SK-N-SH treated with all-trans-retinoic acid at 6 μM for 48 hours (cell line): ENCODE data around the gene ZSWIM9.

ENCODE experiments used
- ATAC-seq: fragments of 200-7000 bp; cut with Tn5 transposase; 3 replicates; pipeline ENCODE4 v1.9.1; 2020; ENCODE audit warnings: mild to moderate bottlenecking, moderate library complexity
- ARNTL ChIP-seq: fragments of 450-650 bp; formaldehyde crosslinking; IDR thresholded peaks from 2 replicates; pipeline ENCODE4 v1.5.0; 2020; ENCODE audit warnings: low read depth, mild to moderate bottlenecking, moderate library complexity, borderline replicate concordance
- BACH2 ChIP-seq: fragments of 250-450 bp; sonication (Bioruptor Pico); IDR thresholded peaks from 2 replicates; pipeline ENCODE4 v1.9.0; 2021; ENCODE audit warnings: mild to moderate bottlenecking, borderline replicate concordance
- CREB5 ChIP-seq: fragments of 250-450 bp; sonication (Bioruptor Pico); IDR thresholded peaks from 2 replicates; pipeline ENCODE4 v1.5.1; 2020; ENCODE audit warnings: low read depth, mild to moderate bottlenecking, moderate library complexity
- CSDC2 ChIP-seq: fragments of 250-450 bp; sonication (Bioruptor Pico); IDR thresholded peaks from 2 replicates; pipeline ENCODE4 v1.5.0; 2020; ENCODE audit warnings: mild to moderate bottlenecking, moderate library complexity
- CSRNP3 ChIP-seq: fragments of 250-450 bp; sonication (Bioruptor Pico); IDR thresholded peaks from 2 replicates; pipeline ENCODE4 v1.5.1; 2021; ENCODE audit warnings: mild to moderate bottlenecking, moderate library complexity
- ESRRG ChIP-seq: fragments of 250-450 bp; sonication (Bioruptor Pico); IDR thresholded peaks from 2 replicates; pipeline ENCODE4 v1.6.1; 2021; ENCODE audit warnings: mild to moderate bottlenecking
- GLIS3 ChIP-seq: fragments of 250-450 bp; sonication (Bioruptor Pico); IDR thresholded peaks from 2 replicates; pipeline ENCODE4 v1.5.0; 2020; ENCODE audit warnings: mild to moderate bottlenecking, moderate library complexity
- ISL1 ChIP-seq: fragments of 250-450 bp; sonication (Bioruptor Pico); IDR thresholded peaks from 2 replicates; pipeline ENCODE4 v2.1.2; 2022; ENCODE audit warnings: mild to moderate bottlenecking, moderate library complexity
- OSR1 ChIP-seq: fragments of 250-450 bp; sonication (Bioruptor Pico); IDR thresholded peaks from 2 replicates; pipeline ENCODE4 v1.8.0; 2022; ENCODE audit warnings: moderate library complexity, mild to moderate bottlenecking, inconsistent platforms
- POU6F1 ChIP-seq: fragments of 250-450 bp; sonication (Bioruptor Pico); IDR thresholded peaks from 2 replicates; pipeline ENCODE4 v1.8.0; 2021; ENCODE audit warnings: low read depth, mild to moderate bottlenecking, moderate library complexity, borderline replicate concordance
- PPARA ChIP-seq: fragments of 250-450 bp; sonication (Bioruptor Pico); IDR thresholded peaks from 2 replicates; pipeline ENCODE4 v1.5.0; 2020; ENCODE audit warnings: mild to moderate bottlenecking, borderline replicate concordance
- RARB ChIP-seq: fragments of 250-450 bp; sonication (Bioruptor Pico); IDR thresholded peaks from 2 replicates; pipeline ENCODE4 v1.8.0; 2021; ENCODE audit warnings: mild to moderate bottlenecking, moderate library complexity
- SNAI2 ChIP-seq: fragments of 250-450 bp; sonication (Bioruptor Pico); IDR thresholded peaks from 2 replicates; pipeline ENCODE4 v1.5.0; 2020; ENCODE audit warnings: mild to moderate bottlenecking, moderate library complexity
- TCF4 ChIP-seq: fragments of 250-450 bp; sonication (Bioruptor Pico); IDR thresholded peaks from 2 replicates; pipeline ENCODE4 v1.8.0; 2021; ENCODE audit warnings: mild to moderate bottlenecking, moderate library complexity, borderline replicate concordance
- TOX ChIP-seq: fragments of 250-450 bp; sonication (Bioruptor Pico); IDR thresholded peaks from 2 replicates; pipeline ENCODE4 v1.8.0; 2021; ENCODE audit warnings: mild to moderate bottlenecking, moderate library complexity, borderline replicate concordance
- ZC3H10 ChIP-seq: fragments of 250-450 bp; sonication (Bioruptor Pico); IDR thresholded peaks from 2 replicates; pipeline ENCODE4 v1.5.1; 2021; ENCODE audit warnings: mild to moderate bottlenecking, moderate library complexity
- ZFP3 ChIP-seq: fragments of 250-450 bp; sonication (Bioruptor Pico); IDR thresholded peaks from 2 replicates; pipeline ENCODE4 v1.5.0; 2020; ENCODE audit warnings: mild to moderate bottlenecking, moderate library complexity
- ZFP30 ChIP-seq: fragments of 450-650 bp; formaldehyde crosslinking; IDR thresholded peaks from 2 replicates; pipeline ENCODE4 v1.5.0; 2022; ENCODE audit warnings: mild to moderate bottlenecking, moderate library complexity
- ZNF565 ChIP-seq: fragments of 450-650 bp; formaldehyde crosslinking; conservative IDR thresholded peaks from 2 replicates; pipeline ENCODE4 v1.5.0; 2020; ENCODE audit warnings: low read depth, mild to moderate bottlenecking, moderate library complexity
- ZNF70 ChIP-seq: fragments of 450-650 bp; formaldehyde crosslinking; IDR thresholded peaks from 2 replicates; pipeline ENCODE4 v1.5.0; 2020; ENCODE audit warnings: mild to moderate bottlenecking, moderate library complexity
- ZNF8 ChIP-seq: fragments of 450-650 bp; formaldehyde crosslinking; IDR thresholded peaks from 2 replicates; pipeline ENCODE4 v1.5.0; 2020; ENCODE audit warnings: mild to moderate bottlenecking, moderate library complexity
- TF ChIP-seq, protein P1 (sequence below): fragments of 250-450 bp; sonication (Bioruptor Pico); IDR thresholded peaks from 2 replicates; pipeline ENCODE4 v1.5.0; 2020; ENCODE audit warnings: mild to moderate bottlenecking, moderate library complexity
- TF ChIP-seq, protein P2 (sequence below): fragments of 250-450 bp; sonication (Bioruptor Pico); IDR thresholded peaks from 2 replicates; pipeline ENCODE4 v1.8.0; 2020; ENCODE audit warnings: mild to moderate bottlenecking, moderate library complexity, borderline replicate concordance

Gene ZSWIM9

GRCh38 chr19:48176226-48176625 lies 5.7 kb downstream of the ZSWIM9 start:
- ATAC-seq, result no peak
- TF ChIP-seq SNAI2 (CRISPR knock-in tag), result no peak

- no peak for ATAC-seq
- TF ChIP-seq ZNF70 (CRISPR knock-in tag) (no peak), ZNF8 (CRISPR knock-in tag) (no peak), ZFP3 (CRISPR knock-in tag) (no peak), ARNTL (CRISPR knock-in tag) (no peak), ESRRG (CRISPR knock-in tag) (no peak), CSDC2 (CRISPR knock-in tag) (no peak), TCF4 (CRISPR knock-in tag) (no peak), ZFP30 (no peak), ZC3H10 (no peak), PPARA (no peak), SNAI2 (CRISPR knock-in tag) (no peak), TOX (CRISPR knock-in tag) (no peak), BACH2 (CRISPR knock-in tag) (no peak), ZNF565 (CRISPR knock-in tag) (no peak), CREB5 (CRISPR knock-in tag) (no peak), ISL1 (CRISPR knock-in tag) (no peak), CSRNP3 (CRISPR knock-in tag) (no peak), POU6F1 (CRISPR knock-in tag) (no peak)
- TF ChIP-seq, protein P1, sequence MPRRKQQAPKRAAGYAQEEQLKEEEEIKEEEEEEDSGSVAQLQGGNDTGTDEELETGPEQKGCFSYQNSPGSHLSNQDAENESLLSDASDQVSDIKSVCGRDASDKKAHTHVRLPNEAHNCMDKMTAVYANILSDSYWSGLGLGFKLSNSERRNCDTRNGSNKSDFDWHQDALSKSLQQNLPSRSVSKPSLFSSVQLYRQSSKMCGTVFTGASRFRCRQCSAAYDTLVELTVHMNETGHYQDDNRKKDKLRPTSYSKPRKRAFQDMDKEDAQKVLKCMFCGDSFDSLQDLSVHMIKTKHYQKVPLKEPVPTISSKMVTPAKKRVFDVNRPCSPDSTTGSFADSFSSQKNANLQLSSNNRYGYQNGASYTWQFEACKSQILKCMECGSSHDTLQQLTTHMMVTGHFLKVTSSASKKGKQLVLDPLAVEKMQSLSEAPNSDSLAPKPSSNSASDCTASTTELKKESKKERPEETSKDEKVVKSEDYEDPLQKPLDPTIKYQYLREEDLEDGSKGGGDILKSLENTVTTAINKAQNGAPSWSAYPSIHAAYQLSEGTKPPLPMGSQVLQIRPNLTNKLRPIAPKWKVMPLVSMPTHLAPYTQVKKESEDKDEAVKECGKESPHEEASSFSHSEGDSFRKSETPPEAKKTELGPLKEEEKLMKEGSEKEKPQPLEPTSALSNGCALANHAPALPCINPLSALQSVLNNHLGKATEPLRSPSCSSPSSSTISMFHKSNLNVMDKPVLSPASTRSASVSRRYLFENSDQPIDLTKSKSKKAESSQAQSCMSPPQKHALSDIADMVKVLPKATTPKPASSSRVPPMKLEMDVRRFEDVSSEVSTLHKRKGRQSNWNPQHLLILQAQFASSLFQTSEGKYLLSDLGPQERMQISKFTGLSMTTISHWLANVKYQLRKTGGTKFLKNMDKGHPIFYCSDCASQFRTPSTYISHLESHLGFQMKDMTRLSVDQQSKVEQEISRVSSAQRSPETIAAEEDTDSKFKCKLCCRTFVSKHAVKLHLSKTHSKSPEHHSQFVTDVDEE (CRISPR knock-in tag), result no peak
These were observed 11.0 kb downstream of the ZSWIM9 start for GRCh38 chr19:48181505-48181904.

DNA sequence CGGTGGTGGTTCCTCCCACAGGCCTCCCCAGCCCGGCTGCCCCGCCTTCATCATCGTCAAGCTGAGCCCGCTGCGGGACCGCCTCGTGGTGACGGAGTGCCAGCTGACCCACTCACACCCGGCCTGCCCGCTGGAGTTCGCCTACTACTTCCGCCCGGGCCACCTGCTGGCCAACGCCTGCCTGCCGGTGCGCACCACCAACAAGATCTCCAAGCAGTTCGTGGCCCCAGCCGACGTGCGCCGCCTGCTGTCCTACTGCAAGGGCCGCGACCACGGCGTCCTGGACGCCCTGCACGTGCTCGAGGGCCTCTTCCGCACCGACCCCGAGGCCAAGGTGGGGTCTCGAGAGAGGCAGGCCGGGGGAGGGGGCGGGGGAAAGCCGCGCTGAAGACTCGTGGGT lies 12.0 kb downstream of the ZSWIM9 start:
- ATAC-seq, result no peak
- TF ChIP-seq OSR1 (CRISPR knock-in tag), result no peak
- no peak for TF ChIP-seq TOX (CRISPR knock-in tag)
- TF ChIP-seq PPARA, result no peak
- TF ChIP-seq SNAI2 (CRISPR knock-in tag), result no peak
- no peak for TF ChIP-seq CSDC2 (CRISPR knock-in tag)
- TF ChIP-seq ZC3H10, result no peak
- no peak for TF ChIP-seq RARB (CRISPR knock-in tag)
- TF ChIP-seq ZNF70 (CRISPR knock-in tag), result no peak
- no peak for TF ChIP-seq ZNF8 (CRISPR knock-in tag)
- TF ChIP-seq CSRNP3 (CRISPR knock-in tag), result no peak
- TF ChIP-seq, protein P2, sequence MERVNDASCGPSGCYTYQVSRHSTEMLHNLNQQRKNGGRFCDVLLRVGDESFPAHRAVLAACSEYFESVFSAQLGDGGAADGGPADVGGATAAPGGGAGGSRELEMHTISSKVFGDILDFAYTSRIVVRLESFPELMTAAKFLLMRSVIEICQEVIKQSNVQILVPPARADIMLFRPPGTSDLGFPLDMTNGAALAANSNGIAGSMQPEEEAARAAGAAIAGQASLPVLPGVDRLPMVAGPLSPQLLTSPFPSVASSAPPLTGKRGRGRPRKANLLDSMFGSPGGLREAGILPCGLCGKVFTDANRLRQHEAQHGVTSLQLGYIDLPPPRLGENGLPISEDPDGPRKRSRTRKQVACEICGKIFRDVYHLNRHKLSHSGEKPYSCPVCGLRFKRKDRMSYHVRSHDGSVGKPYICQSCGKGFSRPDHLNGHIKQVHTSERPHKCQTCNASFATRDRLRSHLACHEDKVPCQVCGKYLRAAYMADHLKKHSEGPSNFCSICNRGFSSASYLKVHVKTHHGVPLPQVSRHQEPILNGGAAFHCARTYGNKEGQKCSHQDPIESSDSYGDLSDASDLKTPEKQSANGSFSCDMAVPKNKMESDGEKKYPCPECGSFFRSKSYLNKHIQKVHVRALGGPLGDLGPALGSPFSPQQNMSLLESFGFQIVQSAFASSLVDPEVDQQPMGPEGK (CRISPR knock-in tag), result no peak
- TF ChIP-seq BACH2 (CRISPR knock-in tag), result no peak
- TF ChIP-seq ZNF565 (CRISPR knock-in tag), result no peak
- no peak for TF ChIP-seq ARNTL (CRISPR knock-in tag)
- no peak for TF ChIP-seq ESRRG (CRISPR knock-in tag)
- TF ChIP-seq POU6F1 (CRISPR knock-in tag), result no peak
- no peak for TF ChIP-seq ISL1 (CRISPR knock-in tag)
- TF ChIP-seq ZFP30, result no peak
- no peak for TF ChIP-seq GLIS3 (CRISPR knock-in tag)
- no peak for TF ChIP-seq TCF4 (CRISPR knock-in tag)
